HG03565 (cell line): ENCODE measurements around the gene TMEM50A.
"Not testable (repeated sequence)": the region's sequence is repeated elsewhere in the genome, so short reads cannot be mapped to it uniquely, and the experiment has no call there.

Source experiments
- ATAC-seq: cut with Tn5 transposase; IDR thresholded peaks from one replicate; pipeline ENCODE4 v1.9.1; 2021; ENCODE audit warnings: mild to moderate bottlenecking, moderate library complexity; ENCODE audit not compliant: unreplicated experiment

The TMEM50A gene

DNA sequence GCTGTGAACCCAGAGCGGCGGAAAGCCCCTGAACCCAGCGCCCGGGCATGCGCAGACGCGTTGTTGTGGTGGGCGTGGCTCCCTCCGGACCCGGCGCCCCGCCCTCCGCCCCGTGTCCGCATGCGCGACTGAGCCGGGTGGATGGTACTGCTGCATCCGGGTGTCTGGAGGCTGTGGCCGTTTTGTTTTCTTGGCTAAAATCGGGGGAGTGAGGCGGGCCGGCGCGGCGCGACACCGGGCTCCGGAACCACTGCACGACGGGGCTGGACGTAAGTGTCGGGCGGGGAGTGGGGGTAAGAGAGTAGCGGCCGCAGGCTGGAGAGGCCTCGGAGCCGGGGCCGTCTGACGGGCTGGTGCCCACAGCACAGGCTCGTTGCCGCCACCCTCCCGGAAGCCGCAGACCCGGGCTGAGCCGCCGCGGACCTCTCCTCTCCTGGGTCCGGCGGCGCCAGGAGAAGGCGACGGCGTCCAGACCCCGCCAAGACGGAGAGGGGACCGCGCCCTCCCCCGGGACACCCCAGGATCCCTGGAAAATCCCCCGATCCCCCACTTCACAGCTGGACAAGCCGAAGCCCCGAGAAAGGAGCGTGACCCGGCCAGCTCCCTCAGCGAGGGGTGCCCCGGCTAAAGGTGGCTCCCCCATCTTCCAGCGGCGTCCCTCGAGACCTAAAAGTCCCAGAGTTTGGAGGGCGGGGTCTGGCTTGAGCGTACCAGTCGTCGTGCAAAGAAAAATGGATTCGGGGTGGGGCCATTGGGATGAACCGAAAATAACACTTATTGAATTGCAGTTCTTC lies at the start of gene TMEM50A:
Gene TMEM50A (plus strand): TSS at position 147 of the 794 bp plus-strand sequence. CDS start 2,153 bp downstream, outside the sequence.
- peak; percentile 44 for ATAC-seq

GRCh38 chr1:25288573-25289101 lies 49.5 kb upstream of the TMEM50A start:
- not testable (repeated sequence) for ATAC-seq

- not testable (repeated sequence) for ATAC-seq
These were observed 48.1 kb upstream of the TMEM50A start for GRCh38 chr1:25290043-25290442.

GRCh38 chr1:25293426-25293825 lies 44.7 kb upstream of the TMEM50A start:
- ATAC-seq = not testable (repeated sequence)

- ATAC-seq = not testable (repeated sequence)
These were observed 43.0 kb upstream of the TMEM50A start for GRCh38 chr1:25294889-25295826.

- ATAC-seq = not testable (repeated sequence)
These were observed 41.6 kb upstream of the TMEM50A start for GRCh38 chr1:25296501-25296900.

DNA sequence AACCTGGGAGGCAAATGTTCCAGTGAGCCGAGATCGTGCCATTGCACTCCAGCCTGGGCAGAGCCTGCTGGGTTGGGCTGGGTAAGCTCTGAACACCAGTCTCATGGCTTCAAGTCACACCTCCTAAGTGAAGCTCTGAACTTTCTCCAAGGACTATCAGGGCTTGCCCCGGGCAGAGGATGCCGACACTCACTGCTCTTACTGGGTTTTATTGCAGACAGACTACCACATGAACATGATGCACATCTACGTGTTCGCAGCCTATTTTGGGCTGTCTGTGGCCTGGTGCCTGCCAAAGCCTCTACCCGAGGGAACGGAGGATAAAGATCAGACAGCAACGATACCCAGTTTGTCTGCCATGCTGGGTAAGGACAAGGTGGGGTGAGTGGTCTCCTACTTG lies 37.4 kb upstream of the TMEM50A start:
- not testable (repeated sequence) for ATAC-seq

DNA sequence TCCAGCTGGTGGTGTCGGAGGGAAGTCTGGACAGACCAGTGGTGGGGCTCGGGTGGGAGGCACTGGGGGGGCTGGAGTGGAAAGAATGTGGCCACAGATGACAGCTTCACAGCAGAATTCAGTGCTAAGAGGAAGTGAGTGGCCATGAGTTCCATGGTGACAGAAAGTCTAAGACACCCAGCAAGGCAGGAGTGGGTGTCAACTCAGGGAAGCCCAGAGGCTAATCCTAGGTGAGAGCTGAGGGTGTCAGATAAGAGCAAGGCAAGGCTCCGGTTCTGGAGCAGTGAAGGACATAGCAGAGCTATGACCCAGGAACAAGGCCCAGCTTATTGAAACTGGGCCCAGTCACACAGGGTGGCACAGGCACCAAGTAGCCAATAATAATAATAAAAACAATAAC lies 35.8 kb upstream of the TMEM50A start:
- not testable (repeated sequence) for ATAC-seq

GRCh38 chr1:25304936-25305335 lies 33.2 kb upstream of the TMEM50A start:
- ATAC-seq = not testable (repeated sequence)

- not testable (repeated sequence) for ATAC-seq
These were observed 30.0 kb upstream of the TMEM50A start for GRCh38 chr1:25308168-25308567.

DNA sequence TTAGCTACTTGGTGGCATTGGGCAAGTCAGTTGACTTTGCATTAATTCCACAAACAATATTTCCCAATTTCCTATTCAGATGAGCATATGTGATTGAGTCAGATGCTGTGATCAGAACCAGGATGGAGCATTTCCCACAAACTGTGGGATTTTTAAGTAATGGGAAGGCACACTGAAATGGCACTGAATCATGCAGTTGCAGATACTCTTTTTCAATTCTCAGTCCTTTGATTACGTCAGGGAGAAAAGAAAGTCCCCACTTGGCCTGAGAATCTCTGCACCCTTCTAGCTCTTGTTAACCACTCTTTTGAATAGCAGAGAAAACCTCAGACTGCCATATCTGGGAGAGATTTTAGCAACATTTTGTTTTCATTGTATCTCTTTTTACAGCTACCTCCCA lies 29.0 kb upstream of the TMEM50A start:
- not testable (repeated sequence) for ATAC-seq

GRCh38 chr1:25309486-25309885 lies 28.6 kb upstream of the TMEM50A start:
- ATAC-seq = not testable (repeated sequence)

DNA sequence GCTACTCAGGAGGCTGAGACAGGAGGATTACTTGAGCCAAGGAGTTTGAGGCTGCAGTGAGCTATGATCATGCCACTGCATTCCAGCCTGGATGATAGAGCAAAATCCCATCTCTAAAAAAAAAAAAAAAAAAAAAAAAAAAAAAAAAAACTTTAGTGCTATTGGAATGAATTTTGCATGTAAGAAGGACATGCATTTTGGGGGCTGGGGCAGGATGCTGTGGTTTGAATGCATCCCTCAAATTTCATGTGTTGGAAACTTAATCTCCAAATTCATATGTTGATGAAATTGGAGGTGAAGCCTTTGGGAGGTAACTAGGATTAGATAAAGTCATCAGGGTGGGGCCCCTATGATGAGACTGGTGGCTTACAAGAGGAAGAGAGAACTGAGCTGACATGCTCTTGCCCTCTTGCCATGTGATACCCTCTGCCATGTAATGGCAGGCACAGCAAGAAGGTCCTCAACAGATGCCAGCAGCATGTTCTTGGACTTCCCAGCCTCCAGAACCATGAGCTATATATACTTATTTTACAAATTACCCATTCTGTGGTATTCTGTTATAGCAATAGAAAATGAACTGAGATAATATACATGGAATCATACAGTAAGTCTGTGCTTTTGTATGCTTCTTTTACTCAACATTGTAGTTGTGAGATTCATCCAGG lies 25.2 kb upstream of the TMEM50A start:
- ATAC-seq = not testable (repeated sequence)

DNA sequence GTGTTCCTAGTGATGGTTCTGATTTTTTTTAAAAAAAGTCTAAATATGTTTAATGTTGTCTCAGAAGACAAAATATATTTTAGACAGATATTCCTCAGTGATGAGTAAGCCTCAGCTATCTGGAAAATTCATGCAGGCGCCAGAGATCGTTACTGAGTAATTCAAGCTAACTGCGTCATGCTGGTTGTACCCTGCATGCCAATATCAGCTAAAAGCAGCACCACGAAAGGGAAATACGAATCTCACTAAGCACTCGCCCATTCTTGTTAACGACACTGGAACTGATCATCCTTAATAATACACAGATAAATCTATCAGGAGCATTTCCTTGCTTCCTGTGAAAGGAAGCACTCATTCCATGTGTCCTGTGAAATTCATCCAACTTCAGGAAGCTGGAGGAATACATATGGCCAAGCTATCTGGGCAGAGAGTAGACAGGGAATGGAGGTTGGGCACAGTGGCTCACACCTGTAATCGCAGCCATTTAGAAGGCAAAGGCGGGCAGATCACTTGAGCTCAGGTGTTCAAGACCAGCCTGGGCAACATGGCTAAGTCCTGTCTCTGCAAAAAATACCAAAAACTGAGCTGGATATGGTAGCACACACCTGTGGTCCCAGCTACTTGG lies 17.7 kb upstream of the TMEM50A start:
- not testable (repeated sequence) for ATAC-seq

GRCh38 chr1:25322127-25322526 lies 16.0 kb upstream of the TMEM50A start:
- not testable (repeated sequence) for ATAC-seq

DNA sequence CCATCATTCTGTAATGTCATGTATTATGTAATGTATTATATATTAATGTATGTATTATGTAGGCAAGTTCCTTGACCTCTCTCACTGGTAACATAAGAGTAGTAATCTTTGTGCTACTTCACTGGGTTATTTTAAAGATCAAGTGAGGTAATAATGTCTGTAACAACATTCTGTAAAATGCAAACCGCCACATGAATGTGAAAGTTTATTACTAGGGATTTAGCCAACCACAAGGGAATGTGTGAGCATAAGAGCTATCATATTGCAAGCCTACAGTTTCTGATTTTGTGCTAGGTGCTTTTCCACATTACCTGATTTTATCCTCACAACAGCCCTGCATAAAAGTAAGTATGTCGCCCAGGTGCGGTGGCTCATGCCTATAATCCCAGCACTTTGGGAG lies 13.7 kb upstream of the TMEM50A start:
- ATAC-seq = not testable (repeated sequence)

DNA sequence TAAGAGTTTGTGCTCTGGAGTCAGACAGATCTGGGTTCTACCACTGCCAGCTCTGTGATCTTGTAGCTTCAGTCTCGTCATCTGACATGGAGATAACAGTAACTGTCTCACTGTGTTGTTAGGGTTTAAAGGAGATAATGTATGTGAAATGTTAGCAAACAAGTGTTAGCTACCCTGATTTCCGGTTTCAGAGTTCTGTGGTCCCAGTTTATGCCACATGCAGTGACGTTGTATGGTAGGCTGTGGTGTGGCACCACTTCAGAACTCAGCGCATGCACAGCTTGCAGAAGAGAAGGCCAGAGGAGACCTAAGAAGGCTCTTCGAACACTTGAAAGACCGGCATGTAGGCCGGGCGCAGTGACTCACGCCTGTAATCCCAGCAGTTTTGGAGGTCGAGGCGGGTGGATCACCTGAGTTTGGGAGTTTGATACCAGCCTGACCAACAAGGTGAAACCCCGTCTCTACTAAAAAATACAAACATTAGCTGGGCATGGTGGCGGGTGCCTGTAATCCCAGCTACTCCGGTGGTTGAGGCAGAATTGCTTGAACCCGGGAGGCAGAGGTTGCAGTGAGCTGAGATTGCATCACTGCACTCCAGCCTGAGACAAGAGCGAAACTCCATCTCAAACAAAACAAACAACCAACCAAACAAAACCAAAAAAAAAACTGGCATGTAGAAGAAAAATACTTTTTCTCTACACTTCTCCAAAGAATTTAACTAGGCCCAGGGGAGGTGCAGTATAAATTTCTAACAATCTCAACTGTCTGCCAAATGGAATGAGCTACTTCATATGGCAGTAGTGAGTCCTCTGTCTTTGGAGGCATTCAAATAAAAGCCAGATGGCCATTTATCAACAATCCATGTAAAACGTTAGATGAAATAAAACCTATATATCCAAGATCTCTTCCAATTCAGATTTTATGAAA lies 10.0 kb upstream of the TMEM50A start:
- not testable (repeated sequence) for ATAC-seq

- not testable (repeated sequence) for ATAC-seq
These were observed 9.3 kb upstream of the TMEM50A start for GRCh38 chr1:25328791-25329185.

GRCh38 chr1:25329336-25329735 lies 8.8 kb upstream of the TMEM50A start:
- not testable (repeated sequence) for ATAC-seq
